ENCODE measurements around the gene TBC1D2B.

- TF ChIP-seq CTCF (IDR thresholded peaks at IDR 0.05; ENCODE audit: insufficient read depth, low read length) = no peak
- no peak for TF ChIP-seq POLR2AphosphoS5 (IDR thresholded peaks at IDR 0.05; ENCODE audit: low read depth)
- TF ChIP-seq SPI1 (IDR thresholded peaks at IDR 0.05; ENCODE audit: borderline replicate concordance, low read depth) = no peak
Observed at GRCh38 chr15:77984446-77984861, 93.1 kb downstream of the TBC1D2B start.

Measured in HL-60 (cell line).